Measurements from ENCODE around the gene RFX1. TPM values are rescaled to one million over a fixed set of nuclear protein-coding genes. Genes with fewer than 3 reads are reported as not detected.
A peak's percentile ranks its signal among the peaks of the same experiment; 100 is the strongest.

The RFX1 gene
- total and polyA plus RNA-seq, 2 of the 13 experiments (the other 11 are each of a cell fraction or from before 2014, with no cell fraction given): 1.1 to 1.3 TPM

DNA sequence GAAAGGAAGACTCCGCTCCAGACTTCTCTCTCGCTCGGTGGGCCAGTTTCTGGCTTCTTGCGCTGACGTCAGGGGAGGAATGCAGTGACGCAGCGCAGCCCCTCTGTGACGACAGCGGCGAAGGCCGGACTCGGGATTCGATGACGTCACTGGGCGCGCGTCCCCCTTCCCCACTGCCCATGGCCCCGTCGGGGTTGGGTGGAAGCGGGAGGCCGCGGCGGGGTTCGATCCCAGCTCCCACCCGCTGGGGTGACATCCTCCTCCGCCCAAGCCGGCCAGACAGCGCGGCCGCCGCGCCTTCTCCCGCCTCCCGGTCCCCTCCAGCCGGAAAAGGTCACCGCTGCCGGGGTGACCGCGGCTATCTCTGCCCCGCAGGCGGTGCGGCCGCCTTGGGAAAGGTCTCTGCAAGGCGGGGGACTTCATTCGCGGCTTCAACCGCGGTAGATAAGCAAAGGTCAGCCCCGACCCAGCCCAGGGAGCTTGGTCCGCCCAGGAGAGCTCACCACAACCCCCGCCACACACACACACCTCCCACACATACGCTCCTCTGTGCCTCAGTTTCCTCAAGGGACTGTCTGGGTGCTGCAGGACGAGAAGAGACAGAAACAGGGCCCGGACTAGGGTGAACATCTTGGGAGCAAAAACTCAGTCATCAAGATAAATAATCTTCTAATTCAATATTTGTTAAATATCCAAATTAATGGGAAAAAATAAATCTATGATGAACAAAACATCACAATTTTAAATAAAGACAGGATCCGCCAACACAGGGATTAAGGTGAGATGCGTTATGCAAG lies 844 bp upstream of the RFX1 start (continued):
- TF ChIP-seq, protein P1, sequence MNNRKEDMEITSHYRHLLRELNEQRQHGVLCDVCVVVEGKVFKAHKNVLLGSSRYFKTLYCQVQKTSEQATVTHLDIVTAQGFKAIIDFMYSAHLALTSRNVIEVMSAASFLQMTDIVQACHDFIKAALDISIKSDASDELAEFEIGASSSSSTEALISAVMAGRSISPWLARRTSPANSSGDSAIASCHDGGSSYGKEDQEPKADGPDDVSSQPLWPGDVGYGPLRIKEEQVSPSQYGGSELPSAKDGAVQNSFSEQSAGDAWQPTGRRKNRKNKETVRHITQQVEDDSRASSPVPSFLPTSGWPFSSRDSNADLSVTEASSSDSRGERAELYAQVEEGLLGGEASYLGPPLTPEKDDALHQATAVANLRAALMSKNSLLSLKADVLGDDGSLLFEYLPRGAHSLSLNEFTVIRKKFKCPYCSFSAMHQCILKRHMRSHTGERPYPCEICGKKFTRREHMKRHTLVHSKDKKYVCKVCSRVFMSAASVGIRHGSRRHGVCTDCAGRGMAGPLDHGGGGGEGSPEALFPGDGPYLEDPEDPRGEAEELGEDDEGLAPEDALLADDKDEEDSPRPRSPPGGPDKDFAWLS (CRISPR knock-in tag; IDR thresholded peaks at IDR 0.05; ENCODE audit: borderline replicate concordance): no peak
- TF ChIP-seq PATZ1 (CRISPR knock-in tag; IDR thresholded peaks at IDR 0.05) (peak; percentile 80), ZNF446 (CRISPR knock-in tag; IDR thresholded peaks at IDR 0.05) (peak; percentile 67; the same call in 1 of the 2 replicates), POGZ (CRISPR knock-in tag; IDR thresholded peaks at IDR 0.05) (peak; percentile 73), CBX1 (IDR thresholded peaks at IDR 0.05; ENCODE audit: low read depth) (peak; percentile 50), TEAD2 (CRISPR knock-in tag; IDR thresholded peaks at IDR 0.05) (no peak), TBX3 (IDR thresholded peaks at IDR 0.05; ENCODE audit: borderline replicate concordance) (no peak), NR2F6 (IDR thresholded peaks at IDR 0.05) (no peak), NR2F6 (CRISPR knock-in tag; IDR thresholded peaks at IDR 0.05) (no peak), ZFP91 (CRISPR knock-in tag; IDR thresholded peaks at IDR 0.05; ENCODE audit: borderline replicate concordance) (peak; percentile 88; the same call in 1 of the 2 replicates), NFYC (CRISPR knock-in tag; IDR thresholded peaks at IDR 0.05) (no peak), CENPX (CRISPR knock-in tag; IDR thresholded peaks at IDR 0.05) (no peak), ZNF569 (CRISPR knock-in tag; IDR thresholded peaks at IDR 0.05; ENCODE audit: borderline replicate concordance) (no peak), HMG20B (CRISPR knock-in tag; conservative IDR thresholded peaks at IDR 0.05) (peak; percentile 65; the same call in 1 of the 2 replicates), JUNB (CRISPR knock-in tag; IDR thresholded peaks at IDR 0.05; ENCODE audit: borderline replicate concordance) (no peak), ZNF382 (CRISPR knock-in tag; IDR thresholded peaks at IDR 0.05; ENCODE audit: borderline replicate concordance) (no peak)
- TF ChIP-seq, protein P2, sequence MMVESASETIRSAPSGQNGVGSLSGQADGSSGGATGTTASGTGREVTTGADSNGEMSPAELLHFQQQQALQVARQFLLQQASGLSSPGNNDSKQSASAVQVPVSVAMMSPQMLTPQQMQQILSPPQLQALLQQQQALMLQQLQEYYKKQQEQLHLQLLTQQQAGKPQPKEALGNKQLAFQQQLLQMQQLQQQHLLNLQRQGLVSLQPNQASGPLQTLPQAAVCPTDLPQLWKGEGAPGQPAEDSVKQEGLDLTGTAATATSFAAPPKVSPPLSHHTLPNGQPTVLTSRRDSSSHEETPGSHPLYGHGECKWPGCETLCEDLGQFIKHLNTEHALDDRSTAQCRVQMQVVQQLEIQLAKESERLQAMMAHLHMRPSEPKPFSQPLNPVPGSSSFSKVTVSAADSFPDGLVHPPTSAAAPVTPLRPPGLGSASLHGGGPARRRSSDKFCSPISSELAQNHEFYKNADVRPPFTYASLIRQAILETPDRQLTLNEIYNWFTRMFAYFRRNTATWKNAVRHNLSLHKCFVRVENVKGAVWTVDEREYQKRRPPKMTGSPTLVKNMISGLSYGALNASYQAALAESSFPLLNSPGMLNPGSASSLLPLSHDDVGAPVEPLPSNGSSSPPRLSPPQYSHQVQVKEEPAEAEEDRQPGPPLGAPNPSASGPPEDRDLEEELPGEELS (CRISPR knock-in tag; IDR thresholded peaks at IDR 0.05): no peak
- TF ChIP-seq, protein P3, sequence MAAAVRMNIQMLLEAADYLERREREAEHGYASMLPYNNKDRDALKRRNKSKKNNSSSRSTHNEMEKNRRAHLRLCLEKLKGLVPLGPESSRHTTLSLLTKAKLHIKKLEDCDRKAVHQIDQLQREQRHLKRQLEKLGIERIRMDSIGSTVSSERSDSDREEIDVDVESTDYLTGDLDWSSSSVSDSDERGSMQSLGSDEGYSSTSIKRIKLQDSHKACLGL (CRISPR knock-in tag; IDR thresholded peaks at IDR 0.05): 0 out of 2 replicates have a peak, but pooled peaks have one; percentile 52
